Glutamatergic neuron (in vitro differentiated cells): ENCODE results near the gene ZSCAN18. TPM values are rescaled to one million over a fixed set of nuclear protein-coding genes. Genes with fewer than 3 reads are reported as not detected.

Experiments
- DNase-seq: peaks from one replicate; pipeline ENCODE4 v3.0.0; 2022
- H3K27ac Mint-ChIP-seq: one replicate; pipeline ENCODE4 v1.8.0; 2020; ENCODE audit warnings: mild to moderate bottlenecking, mixed read lengths, inconsistent platforms; ENCODE audit not compliant: unreplicated experiment
- H3K27me3 Mint-ChIP-seq: one replicate; pipeline ENCODE4 v1.8.0; 2020; ENCODE audit warnings: mild to moderate bottlenecking, moderate library complexity, mixed read lengths, inconsistent platforms; ENCODE audit not compliant: unreplicated experiment
- H3K36me3 Mint-ChIP-seq: one replicate; pipeline ENCODE4 v1.8.0; 2020; ENCODE audit warnings: mild to moderate bottlenecking, mixed read lengths, inconsistent platforms; ENCODE audit not compliant: unreplicated experiment
- H3K4me1 Mint-ChIP-seq: one replicate; pipeline ENCODE4 v1.8.0; 2020; ENCODE audit warnings: mild to moderate bottlenecking, low read depth, mixed read lengths, inconsistent platforms; ENCODE audit not compliant: unreplicated experiment
- H3K4me3 Mint-ChIP-seq: one replicate; pipeline ENCODE4 v1.8.0; 2020; ENCODE audit warnings: mild to moderate bottlenecking, mixed read lengths, inconsistent platforms; ENCODE audit not compliant: unreplicated experiment
- H3K9me3 Mint-ChIP-seq: one replicate; pipeline ENCODE4 v1.8.0; 2020; ENCODE audit warnings: mild to moderate bottlenecking, moderate library complexity, mixed read lengths, inconsistent platforms; ENCODE audit not compliant: unreplicated experiment
- CTCF ChIP-seq: fragments of 200-600 bp; sonication (generic); IDR thresholded peaks from one replicate; pipeline ENCODE4 v1.5.0; 2021; ENCODE audit not compliant: partially characterized antibody, unreplicated experiment
- total RNA-seq: library from RNA; stranded (reverse); fragmentation: NEBNext Ultra II Directional; extraction: Animal tissue kit (Norgen Biotek cat#: 25700); gene quantifications from one replicate; pipeline ENCODE4 v1.2.1, GENCODE V29; 2021; ENCODE audit not compliant: unreplicated experiment

The ZSCAN18 gene
- total RNA-seq, 1 donor from 2014 or later, result 66.7 TPM

DNA sequence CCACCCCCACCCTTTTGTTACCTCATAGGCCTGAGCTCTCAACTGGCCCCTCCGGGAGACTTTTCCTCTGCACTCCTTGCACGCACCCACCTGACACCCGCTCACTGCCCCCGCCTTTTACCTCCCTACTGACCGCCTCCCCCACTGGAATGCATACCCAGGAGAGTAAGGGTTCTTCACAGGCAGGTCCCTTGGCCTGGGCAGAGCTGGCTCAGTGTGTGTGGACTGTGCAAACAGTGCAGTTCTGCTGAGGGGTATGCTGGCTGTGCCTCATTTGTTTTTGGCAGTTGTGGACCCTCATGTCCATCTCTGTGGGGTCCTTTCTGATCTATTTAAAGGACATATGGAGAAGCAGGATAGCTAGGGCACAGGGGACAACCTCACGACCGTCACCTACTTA is 5.0 kb downstream of the ZSCAN18 start:
- Mint-ChIP-seq H3K4me1 (no peaks in the 10 kb centered on the region), H3K36me3 (peaks cover 15% of the 10 kb centered on the region), H3K9me3 (peaks cover 9% of the 10 kb centered on the region), H3K4me3 (no peak overlapping the region), H3K27ac (no peak overlapping the region), H3K27me3 (peaks cover under 1% of the 10 kb centered on the region)
- TF ChIP-seq CTCF, result no peak
- DNase-seq, result no peak

DNA sequence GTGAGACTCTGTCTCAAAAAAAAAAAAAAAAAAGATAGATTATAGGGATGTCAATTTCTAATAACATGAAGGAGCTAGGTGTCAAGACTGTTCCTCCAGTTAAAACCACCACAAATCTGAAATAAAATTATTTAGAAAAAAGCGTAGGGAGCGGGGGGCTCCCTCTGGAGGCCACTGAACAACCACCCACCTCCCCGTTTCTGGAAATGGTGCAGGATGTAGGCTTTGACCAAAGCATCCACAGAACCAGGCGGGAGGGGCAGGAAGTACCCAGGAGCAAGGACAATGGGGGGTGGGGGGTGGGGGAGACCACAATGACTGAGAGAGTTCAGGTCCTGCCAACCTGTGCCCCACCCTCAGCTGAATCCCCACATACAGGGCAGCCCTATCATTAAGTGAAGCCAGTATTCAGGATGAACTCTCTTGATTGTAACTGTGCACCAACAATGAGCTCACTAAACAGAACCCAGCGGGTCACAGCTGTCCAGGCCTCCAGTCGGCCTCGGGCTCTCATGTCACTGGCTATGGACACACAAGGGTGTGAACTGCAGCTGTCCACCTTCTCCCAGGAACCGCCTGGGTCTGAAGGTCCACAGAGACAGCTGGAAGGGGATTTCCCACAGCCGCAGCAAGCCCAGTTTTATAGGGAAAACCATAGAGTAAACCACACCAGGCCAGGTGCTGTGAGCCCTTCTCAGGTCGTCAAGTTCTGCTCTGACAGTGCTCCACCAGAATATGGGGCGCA is 6.6 kb downstream of the ZSCAN18 start:
- H3K4me1 Mint-ChIP-seq, result no peaks in the 10 kb centered on the region
- DNase-seq, result no peak
- no peak for TF ChIP-seq CTCF
- no peak overlapping the region for H3K4me3 Mint-ChIP-seq
- H3K9me3 Mint-ChIP-seq, result peaks cover 5% of the 10 kb centered on the region
- H3K27ac Mint-ChIP-seq, result no peak overlapping the region
- peaks cover 2% of the 10 kb centered on the region for H3K27me3 Mint-ChIP-seq
- peaks cover 15% of the 10 kb centered on the region for H3K36me3 Mint-ChIP-seq

GRCh38 chr19:58089846-58090245 is 8.2 kb downstream of the ZSCAN18 start:
- DNase-seq, result no peak
- peaks cover 10% of the 10 kb centered on the region for H3K36me3 Mint-ChIP-seq
- no peaks in the 10 kb centered on the region for H3K4me1 Mint-ChIP-seq
- peaks cover 2% of the 10 kb centered on the region for H3K27me3 Mint-ChIP-seq
- H3K27ac Mint-ChIP-seq, result no peak overlapping the region
- no peak for TF ChIP-seq CTCF
- peaks cover 5% of the 10 kb centered on the region for H3K9me3 Mint-ChIP-seq
- no peak overlapping the region for H3K4me3 Mint-ChIP-seq

DNA sequence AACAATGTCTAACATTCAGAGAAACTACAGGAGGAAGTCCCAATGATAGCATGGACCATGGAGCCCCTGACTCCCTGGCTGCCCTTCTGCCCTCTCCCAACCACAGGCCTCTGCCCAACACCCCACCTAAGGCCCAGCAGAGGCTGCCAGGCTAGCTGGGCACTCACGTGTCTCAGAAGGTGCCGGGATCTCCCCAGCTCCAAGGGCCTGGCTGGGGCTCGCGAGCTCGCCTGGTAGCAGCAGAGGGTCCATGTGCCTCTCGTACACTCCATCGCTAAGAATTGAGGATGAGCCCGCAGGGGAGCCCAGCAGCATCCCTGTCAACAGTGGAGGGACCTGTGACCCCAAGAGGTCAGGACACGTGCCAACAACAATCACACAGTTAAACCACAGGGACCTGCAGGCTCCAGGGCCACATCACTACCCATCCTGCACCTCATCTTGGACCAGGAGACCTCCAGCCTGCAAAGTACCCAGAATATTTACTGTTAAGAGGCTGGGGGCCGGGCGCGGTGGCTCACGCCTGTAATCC is 9.4 kb downstream of the ZSCAN18 start:
- Mint-ChIP-seq H3K36me3 (peaks cover 16% of the 10 kb centered on the region), H3K4me1 (no peaks in the 10 kb centered on the region), H3K27ac (no peak overlapping the region), H3K9me3 (peaks cover 13% of the 10 kb centered on the region), H3K4me3 (no peak overlapping the region), H3K27me3 (peaks cover 6% of the 10 kb centered on the region)
- no peak for DNase-seq
- TF ChIP-seq CTCF, result no peak
